ENCODE data around the gene SEMA6C.

SEMA6C gene

GRCh38 chr1:151158326-151158725, 11.9 kb upstream of the SEMA6C start:
- DNase-seq, result no peak

- DNase-seq, result no peak
Measured at GRCh38 chr1:151157067-151157531, 10.7 kb upstream of the SEMA6C start.

GRCh38 chr1:151156515-151156819, 10.0 kb upstream of the SEMA6C start, which contains the start of gene TNFAIP8L2:
TNFAIP8L2 (plus strand) TSS chr1:151156649; CDS start chr1:151158698, 2,049 bp downstream.
- DNase-seq, result no peak

- no peak for DNase-seq
Measured at GRCh38 chr1:151147665-151148064, 1.2 kb upstream of the SEMA6C start.

GRCh38 chr1:151147132-151147503, 687 bp upstream of the SEMA6C start:
- no peak for DNase-seq

- DNase-seq, result no peak
Measured at GRCh38 chr1:151146072-151146411, 389 bp downstream of the SEMA6C start.

GRCh38 chr1:151145304-151146071, 943 bp downstream of the SEMA6C start:
- DNase-seq, result no peak

- no peak for DNase-seq
Measured at GRCh38 chr1:151144474-151145303, 1.7 kb downstream of the SEMA6C start.

- no peak for DNase-seq
Measured at GRCh38 chr1:151143986-151144385, 2.4 kb downstream of the SEMA6C start.

GRCh38 chr1:151143057-151143435, 3.4 kb downstream of the SEMA6C start:
- DNase-seq, result no peak

- DNase-seq, result no peak
Measured at GRCh38 chr1:151142411-151143056, 3.9 kb downstream of the SEMA6C start.

GRCh38 chr1:151137789-151138188, 8.6 kb downstream of the SEMA6C start:
- DNase-seq, result no peak

- no peak for DNase-seq
Measured at GRCh38 chr1:151135433-151136385, 10.7 kb downstream of the SEMA6C start.

- no peak for DNase-seq
Measured at GRCh38 chr1:151134991-151135390, 11.4 kb downstream of the SEMA6C start.

GRCh38 chr1:151134396-151134795, 12.0 kb downstream of the SEMA6C start:
- DNase-seq, result no peak

- DNase-seq, result no peak
Measured at GRCh38 chr1:151133018-151133806, 13.2 kb downstream of the SEMA6C start.

- no peak for DNase-seq
Measured at GRCh38 chr1:151132335-151133017, 14.0 kb downstream of the SEMA6C start.

- no peak for DNase-seq
Measured at GRCh38 chr1:151131701-151132334, 14.6 kb downstream of the SEMA6C start.

- DNase-seq, result no peak
Measured at GRCh38 chr1:151130987-151131586, 15.3 kb downstream of the SEMA6C start.

GRCh38 chr1:151128800-151129199, 17.6 kb downstream of the SEMA6C start:
- no peak for DNase-seq
